ENCODE measurements around the gene ZNF865. TPM values are rescaled to one million over a fixed set of nuclear protein-coding genes. Genes with fewer than 3 reads are reported as not detected.

The ZNF865 gene
- total and polyA plus RNA-seq, 10 of the 15 experiments (the other 5 are each of a cell fraction or from before 2014, with no cell fraction given), result 0.02 to 18.3 (median 0.90) TPM

DNA sequence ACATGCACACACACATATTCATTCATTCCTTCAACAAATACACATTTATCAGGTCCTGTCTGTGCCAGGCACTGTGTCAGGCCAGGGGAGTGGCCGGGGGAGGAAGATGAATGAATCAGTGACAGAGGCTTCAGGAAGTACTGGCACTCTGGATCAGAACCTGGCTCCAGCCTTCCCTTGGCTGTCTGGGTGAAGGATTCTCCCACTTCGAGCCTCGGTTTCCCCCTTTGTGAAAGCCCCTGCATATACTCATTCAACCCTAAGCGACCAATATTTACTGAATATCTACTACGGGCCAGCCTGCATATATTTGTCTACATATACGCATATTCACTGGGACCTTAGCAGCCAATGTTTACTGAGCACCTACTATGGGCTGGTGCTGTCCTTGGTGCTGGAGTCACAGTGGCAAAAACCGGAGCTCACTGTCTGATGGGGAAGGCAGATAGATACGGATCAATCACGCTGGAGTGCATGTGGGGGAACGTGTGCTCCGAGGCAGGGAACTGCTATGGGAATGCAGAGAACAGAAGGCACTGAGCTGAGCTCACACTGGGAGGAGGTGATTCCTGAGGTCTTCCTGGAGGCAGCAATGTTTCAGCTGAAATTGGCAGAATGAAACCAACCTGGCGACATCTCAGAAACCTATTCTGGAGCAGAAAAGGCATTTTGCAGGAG, 24.2 kb upstream of the ZNF865 start (continued):
- TF ChIP-seq ZNF687 (IDR thresholded peaks at IDR 0.05) (no peak), RFX5 (IDR thresholded peaks at IDR 0.05; ENCODE audit: low read depth, low read length) (no peak; the same call in 1 of the 2 replicates), MTA3 (IDR thresholded peaks at IDR 0.05; ENCODE audit: borderline replicate concordance, low read length) (peak; percentile 60; the same call in 1 of the 2 replicates), ETV6 (conservative IDR thresholded peaks at IDR 0.05 in 1 of 2, IDR thresholded peaks at IDR 0.05 in 1 of 2; ENCODE audit: borderline replicate concordance in 1 of 2, low read depth in 1 of 2) (peak in 1 of 2 experiments; percentile 4; a peak in 1 of 4 replicates), NR2C1 (IDR thresholded peaks at IDR 0.05) (no peak), NFYA (IDR thresholded peaks at IDR 0.05; ENCODE audit: borderline replicate concordance, low read depth, low read length) (no peak), GABPA (IDR thresholded peaks at IDR 0.05; ENCODE audit: low read depth) (no peak), JUND (IDR thresholded peaks at IDR 0.05; ENCODE audit: low read depth, low read length) (no peak), CEBPB (IDR thresholded peaks at IDR 0.05; ENCODE audit: borderline replicate concordance in 1 of 2, low read depth in 2 of 2, low read length in 2 of 2) (no peak), WRNIP1 (IDR thresholded peaks at IDR 0.05; ENCODE audit: borderline replicate concordance, low read depth, low read length) (no peak), RELA (IDR thresholded peaks at IDR 0.05; ENCODE audit: borderline replicate concordance, partially characterized antibody) (no peak), BACH1 (IDR thresholded peaks at IDR 0.05; ENCODE audit: borderline replicate concordance) (no peak), TCF7 (IDR thresholded peaks at IDR 0.05; ENCODE audit: borderline replicate concordance) (0 out of 2 replicates have a peak, but pooled peaks have one; percentile 24), CREM (IDR thresholded peaks at IDR 0.05; ENCODE audit: low read depth) (no peak), BMI1 (IDR thresholded peaks at IDR 0.05; ENCODE audit: borderline replicate concordance) (no peak), ZNF217 (IDR thresholded peaks at IDR 0.05) (peak; percentile 44; the same call in 1 of the 2 replicates), DPF2 (IDR thresholded peaks at IDR 0.05) (no peak), TAF1 (IDR thresholded peaks at IDR 0.05; ENCODE audit: borderline replicate concordance, low read depth, low read length) (no peak), SPI1 (IDR thresholded peaks at IDR 0.05; ENCODE audit: borderline replicate concordance, insufficient read depth, low read depth, low read length) (no peak)
- TF ChIP-seq, protein P1, sequence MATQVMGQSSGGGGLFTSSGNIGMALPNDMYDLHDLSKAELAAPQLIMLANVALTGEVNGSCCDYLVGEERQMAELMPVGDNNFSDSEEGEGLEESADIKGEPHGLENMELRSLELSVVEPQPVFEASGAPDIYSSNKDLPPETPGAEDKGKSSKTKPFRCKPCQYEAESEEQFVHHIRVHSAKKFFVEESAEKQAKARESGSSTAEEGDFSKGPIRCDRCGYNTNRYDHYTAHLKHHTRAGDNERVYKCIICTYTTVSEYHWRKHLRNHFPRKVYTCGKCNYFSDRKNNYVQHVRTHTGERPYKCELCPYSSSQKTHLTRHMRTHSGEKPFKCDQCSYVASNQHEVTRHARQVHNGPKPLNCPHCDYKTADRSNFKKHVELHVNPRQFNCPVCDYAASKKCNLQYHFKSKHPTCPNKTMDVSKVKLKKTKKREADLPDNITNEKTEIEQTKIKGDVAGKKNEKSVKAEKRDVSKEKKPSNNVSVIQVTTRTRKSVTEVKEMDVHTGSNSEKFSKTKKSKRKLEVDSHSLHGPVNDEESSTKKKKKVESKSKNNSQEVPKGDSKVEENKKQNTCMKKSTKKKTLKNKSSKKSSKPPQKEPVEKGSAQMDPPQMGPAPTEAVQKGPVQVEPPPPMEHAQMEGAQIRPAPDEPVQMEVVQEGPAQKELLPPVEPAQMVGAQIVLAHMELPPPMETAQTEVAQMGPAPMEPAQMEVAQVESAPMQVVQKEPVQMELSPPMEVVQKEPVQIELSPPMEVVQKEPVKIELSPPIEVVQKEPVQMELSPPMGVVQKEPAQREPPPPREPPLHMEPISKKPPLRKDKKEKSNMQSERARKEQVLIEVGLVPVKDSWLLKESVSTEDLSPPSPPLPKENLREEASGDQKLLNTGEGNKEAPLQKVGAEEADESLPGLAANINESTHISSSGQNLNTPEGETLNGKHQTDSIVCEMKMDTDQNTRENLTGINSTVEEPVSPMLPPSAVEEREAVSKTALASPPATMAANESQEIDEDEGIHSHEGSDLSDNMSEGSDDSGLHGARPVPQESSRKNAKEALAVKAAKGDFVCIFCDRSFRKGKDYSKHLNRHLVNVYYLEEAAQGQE (IDR thresholded peaks at IDR 0.05; ENCODE audit: low read depth, low read length), result peak; percentile 92
- TF ChIP-seq, protein P2, sequence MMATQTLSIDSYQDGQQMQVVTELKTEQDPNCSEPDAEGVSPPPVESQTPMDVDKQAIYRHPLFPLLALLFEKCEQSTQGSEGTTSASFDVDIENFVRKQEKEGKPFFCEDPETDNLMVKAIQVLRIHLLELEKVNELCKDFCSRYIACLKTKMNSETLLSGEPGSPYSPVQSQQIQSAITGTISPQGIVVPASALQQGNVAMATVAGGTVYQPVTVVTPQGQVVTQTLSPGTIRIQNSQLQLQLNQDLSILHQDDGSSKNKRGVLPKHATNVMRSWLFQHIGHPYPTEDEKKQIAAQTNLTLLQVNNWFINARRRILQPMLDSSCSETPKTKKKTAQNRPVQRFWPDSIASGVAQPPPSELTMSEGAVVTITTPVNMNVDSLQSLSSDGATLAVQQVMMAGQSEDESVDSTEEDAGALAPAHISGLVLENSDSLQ (IDR thresholded peaks at IDR 0.05), result 0 out of 2 replicates have a peak, but pooled peaks have one; percentile 37
